GM08714 (cell line): ENCODE data around the gene TEPSIN.
"Not testable (repeated sequence)": the region's sequence is repeated elsewhere in the genome, so short reads cannot be mapped to it uniquely, and the experiment has no call there.

Source experiments
- H3K4me3 ChIP-seq: fragments of 200-500 bp; sonication (Bioruptor generic); 2 replicates; pipeline ENCODE4 v1.5.1; 2014; ENCODE audit warnings: mild to moderate bottlenecking, low read length, inconsistent platforms
- ZNF274 ChIP-seq: IDR thresholded peaks from 2 replicates; pipeline ENCODE4 v1.6.1; 2012; ENCODE audit warnings: mild to moderate bottlenecking, low read depth, low read length

TEPSIN gene

GRCh38 chr17:81231766-81232581 is 6.9 kb downstream of the TEPSIN start:
- no peak overlapping the region for H3K4me3 ChIP-seq
- no peak for TF ChIP-seq ZNF274

- TF ChIP-seq ZNF274 = no peak
- no peak overlapping the region for H3K4me3 ChIP-seq
Measured at GRCh38 chr17:81231121-81231645, 7.7 kb downstream of the TEPSIN start.

- no peak for TF ChIP-seq ZNF274
- H3K4me3 ChIP-seq = no peak overlapping the region
Measured at GRCh38 chr17:81230043-81230820, 8.6 kb downstream of the TEPSIN start.

GRCh38 chr17:81229666-81229920 is 9.3 kb downstream of the TEPSIN start:
- TF ChIP-seq ZNF274 = no peak
- no peak overlapping the region for H3K4me3 ChIP-seq

GRCh38 chr17:81228834-81229665 is 9.8 kb downstream of the TEPSIN start:
- no peak overlapping the region for H3K4me3 ChIP-seq

GRCh38 chr17:81228420-81228819 is 10.4 kb downstream of the TEPSIN start:
- TF ChIP-seq ZNF274 = no peak
- H3K4me3 ChIP-seq = no peak overlapping the region

More at GRCh38 chr17:81228834-81229665, 9.8 kb downstream of the TEPSIN start:
- TF ChIP-seq ZNF274 = no peak

- not testable (repeated sequence) for H3K4me3 ChIP-seq
Measured at GRCh38 chr17:81227630-81228029, 11.2 kb downstream of the TEPSIN start.

GRCh38 chr17:81223762-81224130 is 15.1 kb downstream of the TEPSIN start:
- H3K4me3 ChIP-seq = no peak overlapping the region; the same call in 1 of the 2 replicates
- TF ChIP-seq ZNF274 = no peak

- no peak for TF ChIP-seq ZNF274
- H3K4me3 ChIP-seq = peak within 1 kb of the TSS; percentile 84
Measured at GRCh38 chr17:81222906-81223761, 15.7 kb downstream of the TEPSIN start, which contains the start of gene CEP131. CEP131 (minus strand) TSS chr17:81222965; CDS start chr17:81220056, 2,909 bp downstream.

GRCh38 chr17:81222620-81222905 is 16.3 kb downstream of the TEPSIN start:
- TF ChIP-seq ZNF274 = no peak

GRCh38 chr17:81221842-81222619 is 16.8 kb downstream of the TEPSIN start:
- TF ChIP-seq ZNF274 = no peak
- peak overlapping the region; percentile 84 for H3K4me3 ChIP-seq

More at GRCh38 chr17:81222620-81222905, 16.3 kb downstream of the TEPSIN start:
- peak overlapping the region; percentile 84 for H3K4me3 ChIP-seq

GRCh38 chr17:81221371-81221841 is 17.4 kb downstream of the TEPSIN start:
- TF ChIP-seq ZNF274 = no peak
- H3K4me3 ChIP-seq = no peak overlapping the region
